ENCODE results near the gene SOX6. TPM values are rescaled to one million over a fixed set of nuclear protein-coding genes. Genes with fewer than 3 reads are reported as not detected.
"Not testable (repeated sequence)": the region's sequence is repeated elsewhere in the genome, so short reads cannot be mapped to it uniquely, and the experiment has no call there.

SOX6 gene
- not detected for total RNA-seq
- under 1 TPM in 1 of 3 donors, not detected in 2; 0.26 TPM for polyA plus RNA-seq
- total RNA-seq = 0.06 to 0.86 (median 0.46) reads per million in 6 experiments

- no peak within 1 kb of the TSS for H3K27ac Mint-ChIP-seq
- H3K36me3 Mint-ChIP-seq = no peaks in the 10 kb centered on the region
- H3K9me3 Mint-ChIP-seq = peaks cover 0 to 18% (median 3%) of the 10 kb centered on the region in 9 donors
- POLR2A ChIA-PET = no interaction called here
- peaks cover 0 to 4% (median 0%) of the 10 kb centered on the region in 5 donors for H3K27me3 Mint-ChIP-seq
- ATAC-seq (no peak), DNase-seq (no peak)
- no peaks in the 10 kb centered on the region for H3K4me1 Mint-ChIP-seq
- no peak within 1 kb of the TSS for H3K4me3 Mint-ChIP-seq
These were observed at the start of gene SOX6 for GRCh38 chr11:16356057-16356760. TSS of gene SOX6 (minus strand) at chr11:16356546. CDS start at chr11:16341248, 15,298 bp downstream.

DNA sequence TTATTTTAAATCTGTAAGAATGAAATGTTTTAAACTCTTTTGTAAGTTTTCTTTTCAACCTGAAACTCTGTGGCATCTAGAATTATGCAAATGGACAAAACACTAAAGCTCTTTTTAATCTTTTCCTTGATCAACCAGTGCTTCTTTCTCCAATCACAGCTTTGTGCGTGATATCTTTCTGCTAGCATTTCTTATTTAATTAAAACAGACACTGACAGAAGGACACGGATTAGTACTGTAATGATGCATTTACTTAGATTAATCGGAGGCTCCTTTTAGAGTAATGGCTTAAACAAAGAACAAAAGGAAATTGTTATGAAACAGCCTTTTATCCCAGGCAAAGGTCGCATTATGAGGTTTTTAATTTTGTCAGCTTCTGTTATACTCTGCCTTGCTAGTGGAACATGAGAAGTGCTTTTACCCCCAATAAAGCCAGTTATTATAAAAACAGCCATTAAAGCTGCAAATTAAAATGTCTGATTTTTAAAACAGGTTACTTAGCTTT is 48.5 kb upstream of the SOX6 start:
- POLR2A ChIA-PET = no interaction called here
- Mint-ChIP-seq H3K27ac (no peak overlapping the region), H3K27me3 (no peaks in the 10 kb centered on the region), H3K4me1 (no peaks in the 10 kb centered on the region), H3K4me3 (no peak overlapping the region), H3K9me3 (peaks cover 0 to 4% (median 0%) of the 10 kb centered on the region in 9 donors), H3K36me3 (no peaks in the 10 kb centered on the region)
- DNase-seq (no peak), ATAC-seq (no peak)

DNA sequence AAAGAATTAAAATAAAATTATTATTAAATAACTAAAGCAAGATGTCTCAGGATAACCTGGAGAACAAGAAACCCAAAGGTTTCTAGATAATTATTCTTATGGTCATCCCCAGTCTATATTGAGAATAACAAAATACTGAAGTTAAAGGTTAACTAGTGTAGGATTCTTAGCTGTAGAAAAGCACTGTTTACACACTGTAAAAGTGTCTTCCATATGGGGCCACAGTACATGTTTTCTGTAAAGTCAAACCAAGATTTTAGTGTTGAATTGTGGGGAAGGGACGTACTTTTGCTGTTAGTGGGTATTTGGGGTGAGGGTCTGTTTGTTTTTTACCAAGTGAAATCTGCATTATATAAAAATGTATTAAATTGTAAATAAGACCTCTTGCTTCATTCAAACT is 47.5 kb upstream of the SOX6 start:
- POLR2A ChIA-PET = no interaction called here
- Mint-ChIP-seq H3K4me3 (no peak overlapping the region), H3K4me1 (no peaks in the 10 kb centered on the region), H3K36me3 (no peaks in the 10 kb centered on the region), H3K27me3 (no peaks in the 10 kb centered on the region), H3K9me3 (peaks cover 0 to 4% (median 0%) of the 10 kb centered on the region in 9 donors), H3K27ac (no peak overlapping the region)
- DNase-seq (no peak), ATAC-seq (no peak)

DNA sequence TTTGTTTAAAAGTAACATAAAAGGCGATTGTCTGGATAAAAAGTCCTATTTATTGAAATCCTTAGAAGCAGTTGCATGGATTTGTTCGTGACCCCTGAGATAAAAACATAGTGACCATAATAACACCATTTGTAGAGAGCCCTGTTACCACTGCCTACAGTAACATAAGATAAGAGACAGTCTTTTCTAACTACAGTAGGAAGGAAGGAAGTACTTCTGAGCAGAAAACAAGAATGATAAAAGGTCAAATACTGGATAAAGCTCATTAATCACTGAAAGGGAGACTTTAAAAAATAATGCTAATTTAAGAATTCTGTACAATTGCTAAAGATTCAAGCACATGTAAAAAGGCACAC is 47.1 kb upstream of the SOX6 start:
- H3K4me1 Mint-ChIP-seq = no peaks in the 10 kb centered on the region
- H3K27me3 Mint-ChIP-seq = no peaks in the 10 kb centered on the region
- DNase-seq (no peak), ATAC-seq (no peak)
- POLR2A ChIA-PET = no interaction called here
- H3K9me3 Mint-ChIP-seq = peaks cover 0 to 4% (median 0%) of the 10 kb centered on the region in 9 donors
- H3K27ac Mint-ChIP-seq = no peak overlapping the region
- H3K4me3 Mint-ChIP-seq = no peak overlapping the region
- no peaks in the 10 kb centered on the region for H3K36me3 Mint-ChIP-seq

DNA sequence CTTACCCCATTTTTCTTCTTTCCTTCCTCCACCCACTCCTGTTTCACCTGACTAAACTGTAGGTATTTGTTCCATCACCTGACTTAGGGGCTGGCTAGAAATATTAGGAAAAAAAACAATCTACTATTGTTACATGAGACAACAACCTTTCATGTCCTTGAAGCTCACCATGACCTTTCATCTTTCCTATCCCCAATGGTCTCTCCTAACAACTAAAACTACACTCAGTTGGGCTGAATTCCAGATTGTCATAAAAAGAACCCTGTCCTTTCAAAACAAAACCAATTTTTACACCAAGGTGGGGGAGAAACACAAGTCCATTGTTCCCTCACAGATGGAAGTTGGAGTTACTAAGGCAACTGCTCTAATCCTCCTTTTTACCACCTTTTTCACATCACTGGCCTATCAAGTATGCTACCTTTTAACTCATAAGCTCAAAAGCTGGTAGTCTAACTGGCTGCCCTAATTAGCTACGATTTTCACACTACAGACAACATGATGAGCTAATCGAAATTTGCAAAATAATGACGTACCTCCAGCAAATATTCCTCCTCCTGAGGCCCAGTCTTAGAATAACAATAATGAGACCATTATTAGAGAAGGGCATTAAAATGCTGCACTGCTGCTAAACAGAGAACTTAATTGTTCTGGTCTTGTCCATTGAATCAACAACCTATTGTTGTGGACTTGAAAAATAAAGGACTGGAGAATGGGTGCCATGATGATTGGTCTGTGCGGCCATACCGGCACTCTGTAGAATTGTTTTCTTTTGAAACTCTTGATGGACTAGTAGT is 46.5 kb upstream of the SOX6 start:
- H3K9me3 Mint-ChIP-seq = peaks cover 0 to 3% (median 0%) of the 10 kb centered on the region in 9 donors
- H3K4me1 Mint-ChIP-seq = no peaks in the 10 kb centered on the region
- POLR2A ChIA-PET = no interaction called here
- H3K27ac Mint-ChIP-seq = no peak overlapping the region
- DNase-seq (no peak), ATAC-seq (no peak)
- no peak overlapping the region for H3K4me3 Mint-ChIP-seq
- H3K27me3 Mint-ChIP-seq = no peaks in the 10 kb centered on the region
- no peaks in the 10 kb centered on the region for H3K36me3 Mint-ChIP-seq

- DNase-seq (no peak), ATAC-seq (no peak)
- Mint-ChIP-seq H3K4me3 (no peak overlapping the region), H3K9me3 (peaks cover 0 to 3% (median 0%) of the 10 kb centered on the region in 9 donors), H3K36me3 (no peaks in the 10 kb centered on the region), H3K4me1 (no peaks in the 10 kb centered on the region), H3K27me3 (no peaks in the 10 kb centered on the region), H3K27ac (no peak overlapping the region)
- POLR2A ChIA-PET = no interaction called here
These were observed 41.0 kb upstream of the SOX6 start for GRCh38 chr11:16397390-16397789.

GRCh38 chr11:16395601-16396000 is 39.3 kb upstream of the SOX6 start:
- Mint-ChIP-seq H3K36me3 (peaks cover 0 to under 1% (median 0%) of the 10 kb centered on the region in 3 donors), H3K27me3 (no peaks in the 10 kb centered on the region), H3K4me3 (no peak overlapping the region), H3K27ac (no peak overlapping the region), H3K4me1 (no peaks in the 10 kb centered on the region), H3K9me3 (peaks cover 0 to 9% (median 2%) of the 10 kb centered on the region in 9 donors)
- DNase-seq (no peak), ATAC-seq (no peak)
- POLR2A ChIA-PET = no interaction called here

- Mint-ChIP-seq H3K4me3 (no peak overlapping the region), H3K4me1 (no peaks in the 10 kb centered on the region), H3K27ac (no peak overlapping the region), H3K36me3 (peaks cover 0 to 7% (median 0%) of the 10 kb centered on the region in 3 donors), H3K27me3 (no peaks in the 10 kb centered on the region), H3K9me3 (peaks cover 0 to 15% (median 4%) of the 10 kb centered on the region in 9 donors)
- no peak for ATAC-seq
- POLR2A ChIA-PET = no interaction called here
- no peak for DNase-seq
These were observed 38.6 kb upstream of the SOX6 start for GRCh38 chr11:16394947-16395346.

DNA sequence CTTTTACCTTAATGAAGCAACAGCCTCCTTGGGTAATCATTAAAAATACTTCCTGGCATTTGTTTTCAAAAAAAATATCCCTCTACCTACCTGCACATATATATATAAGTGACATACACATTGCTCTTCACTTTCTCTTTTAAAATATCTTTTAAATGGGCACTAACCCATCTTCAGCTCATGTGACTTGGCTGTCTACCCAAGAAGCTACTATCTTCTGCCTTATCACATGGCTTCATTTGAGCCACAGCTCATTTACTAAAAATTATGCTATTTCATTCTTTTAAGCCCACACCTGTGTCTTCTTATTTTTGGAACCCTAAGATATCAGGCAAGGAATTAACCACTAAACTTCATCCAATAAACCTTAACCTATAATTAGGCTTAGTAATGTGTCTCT is 37.0 kb upstream of the SOX6 start:
- no peak overlapping the region for H3K4me3 Mint-ChIP-seq
- POLR2A ChIA-PET = no interaction called here
- no peaks in the 10 kb centered on the region for H3K4me1 Mint-ChIP-seq
- peaks cover 0 to 8% (median 0%) of the 10 kb centered on the region in 3 donors for H3K36me3 Mint-ChIP-seq
- H3K27ac Mint-ChIP-seq = no peak overlapping the region
- ATAC-seq (no peak), DNase-seq (no peak)
- H3K27me3 Mint-ChIP-seq = no peaks in the 10 kb centered on the region
- H3K9me3 Mint-ChIP-seq = peaks cover 0 to 21% (median 8%) of the 10 kb centered on the region in 9 donors

GRCh38 chr11:16392616-16393015 is 36.3 kb upstream of the SOX6 start:
- no peak for ATAC-seq
- H3K4me1 Mint-ChIP-seq = no peaks in the 10 kb centered on the region
- peaks cover 0 to 21% (median 8%) of the 10 kb centered on the region in 9 donors for H3K9me3 Mint-ChIP-seq
- DNase-seq = no peak
- H3K36me3 Mint-ChIP-seq = peaks cover 0 to 8% (median 0%) of the 10 kb centered on the region in 3 donors
- POLR2A ChIA-PET = no interaction called here
- H3K4me3 Mint-ChIP-seq = no peak overlapping the region
- H3K27ac Mint-ChIP-seq = no peak overlapping the region
- H3K27me3 Mint-ChIP-seq = no peaks in the 10 kb centered on the region

DNA sequence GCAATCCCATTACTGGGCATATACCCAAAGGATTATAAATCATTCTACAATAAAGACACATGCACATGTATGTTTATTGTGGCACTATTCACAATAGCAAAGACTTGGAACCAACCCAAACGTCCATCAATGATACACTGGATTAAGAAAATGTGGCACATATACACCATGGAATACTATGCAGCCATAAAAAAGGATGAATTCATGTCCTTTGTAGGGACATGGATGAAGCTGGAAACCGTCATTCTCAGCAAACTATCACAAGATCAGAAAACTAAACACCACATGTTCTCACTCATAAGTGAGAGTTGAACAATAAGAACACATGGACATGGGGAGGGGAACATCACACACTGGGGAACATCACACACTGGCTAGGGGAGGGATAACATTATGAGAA is 34.5 kb upstream of the SOX6 start:
- DNase-seq, H3K4me3 Mint-ChIP-seq, H3K27me3 Mint-ChIP-seq, H3K36me3 Mint-ChIP-seq, ATAC-seq, POLR2A ChIA-PET, H3K4me1 Mint-ChIP-seq, H3K27ac Mint-ChIP-seq: not testable (repeated sequence)
- H3K9me3 Mint-ChIP-seq = peaks cover 0 to 21% (median 8%) of the 10 kb centered on the region in 9 donors

DNA sequence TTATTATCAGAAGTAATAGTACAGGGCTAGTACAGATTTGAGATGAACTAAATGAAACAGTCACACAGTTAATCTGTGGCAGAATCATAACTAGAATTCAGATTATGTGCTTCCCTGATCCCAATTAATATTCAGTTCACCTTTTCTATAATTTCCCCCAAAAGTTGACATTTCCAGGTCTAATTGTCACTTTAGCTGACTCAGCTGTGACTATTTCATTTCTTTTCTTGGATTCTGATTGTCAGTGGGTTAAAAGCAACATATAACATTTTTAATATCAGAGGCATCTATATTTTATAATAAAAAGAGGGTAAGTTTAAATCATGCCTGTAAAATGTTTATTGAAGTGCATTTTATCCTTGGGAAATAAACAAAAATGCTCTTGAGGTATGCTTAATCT is 28.8 kb upstream of the SOX6 start:
- DNase-seq (no peak), ATAC-seq (no peak)
- Mint-ChIP-seq H3K36me3 (peaks cover 0 to 2% (median 0%) of the 10 kb centered on the region in 3 donors), H3K4me3 (no peak overlapping the region), H3K27me3 (no peaks in the 10 kb centered on the region), H3K27ac (no peak overlapping the region), H3K4me1 (no peaks in the 10 kb centered on the region), H3K9me3 (peaks cover 0 to 7% (median 3%) of the 10 kb centered on the region in 9 donors)
- POLR2A ChIA-PET = no interaction called here

DNA sequence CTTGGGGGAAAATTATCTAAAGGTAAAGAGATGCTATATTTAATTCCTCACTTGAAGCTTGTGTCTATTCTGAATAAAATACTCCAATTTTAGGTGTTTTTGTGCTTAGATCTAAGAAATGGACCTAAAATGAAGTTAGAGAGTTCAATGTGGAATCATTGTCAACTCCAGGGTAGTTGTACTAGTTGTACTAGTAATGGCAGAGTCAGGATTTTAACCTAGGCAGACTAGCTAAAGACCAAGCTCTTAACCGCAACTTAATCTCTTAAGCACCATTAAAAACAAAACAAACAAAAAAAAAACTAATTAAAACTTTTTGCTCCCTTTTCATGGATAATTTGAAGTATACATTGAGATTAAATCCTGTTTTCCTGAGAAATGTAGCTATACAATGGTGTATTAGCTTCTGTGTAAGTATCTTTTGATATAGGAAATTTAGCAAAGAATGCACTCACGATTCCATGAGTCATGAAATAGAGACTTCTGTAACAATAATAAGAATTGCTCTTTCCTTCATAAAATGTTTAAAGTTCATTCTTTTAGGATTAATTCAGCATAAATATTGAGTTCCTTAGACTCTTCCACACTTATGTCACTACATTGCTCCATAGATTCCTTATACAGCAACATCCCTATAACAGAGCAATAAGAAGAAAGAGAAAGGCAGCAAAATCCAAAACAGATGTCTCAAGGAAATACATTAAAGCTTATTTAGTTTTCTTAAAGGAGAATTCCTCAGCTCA is 26.5 kb upstream of the SOX6 start:
- ATAC-seq (no peak), DNase-seq (no peak)
- Mint-ChIP-seq H3K27me3 (no peaks in the 10 kb centered on the region), H3K4me3 (no peak overlapping the region), H3K9me3 (peaks cover 0 to 1% (median 0%) of the 10 kb centered on the region in 9 donors), H3K4me1 (no peaks in the 10 kb centered on the region), H3K36me3 (no peaks in the 10 kb centered on the region), H3K27ac (no peak overlapping the region)
- POLR2A ChIA-PET = no interaction called here

Measured in naive thymus-derived CD8-positive, alpha-beta T cell (primary cell).